Cardiac fibroblast (primary cell): ENCODE results near the gene PRKCH.

Source experiments
- DNase-seq, 2 donors: peaks; one replicate each; pipeline versions ENCODE4 v3.0.0 to v3.0.0-alpha.2; 2010; ENCODE audit warnings: low read depth in 2 of 2
- H3K4me3 ChIP-seq, 2 donors: replicated peaks in 1 of 2; 1 replicate in 1 of 2; 2 replicates in 1 of 2; pipeline ENCODE4 v1.5.1; 2011; ENCODE audit warnings: low read depth in 2 of 2, low read length in 2 of 2, mild to moderate bottlenecking in 2 of 2, moderate library complexity in 1 of 2
- TF ChIP-seq, protein P1 (sequence below): IDR thresholded peaks from one replicate; pipeline ENCODE4 v1.5.1; 2011; ENCODE audit warnings: low read depth, mild to moderate bottlenecking, low read length, inconsistent platforms

Gene PRKCH

DNA sequence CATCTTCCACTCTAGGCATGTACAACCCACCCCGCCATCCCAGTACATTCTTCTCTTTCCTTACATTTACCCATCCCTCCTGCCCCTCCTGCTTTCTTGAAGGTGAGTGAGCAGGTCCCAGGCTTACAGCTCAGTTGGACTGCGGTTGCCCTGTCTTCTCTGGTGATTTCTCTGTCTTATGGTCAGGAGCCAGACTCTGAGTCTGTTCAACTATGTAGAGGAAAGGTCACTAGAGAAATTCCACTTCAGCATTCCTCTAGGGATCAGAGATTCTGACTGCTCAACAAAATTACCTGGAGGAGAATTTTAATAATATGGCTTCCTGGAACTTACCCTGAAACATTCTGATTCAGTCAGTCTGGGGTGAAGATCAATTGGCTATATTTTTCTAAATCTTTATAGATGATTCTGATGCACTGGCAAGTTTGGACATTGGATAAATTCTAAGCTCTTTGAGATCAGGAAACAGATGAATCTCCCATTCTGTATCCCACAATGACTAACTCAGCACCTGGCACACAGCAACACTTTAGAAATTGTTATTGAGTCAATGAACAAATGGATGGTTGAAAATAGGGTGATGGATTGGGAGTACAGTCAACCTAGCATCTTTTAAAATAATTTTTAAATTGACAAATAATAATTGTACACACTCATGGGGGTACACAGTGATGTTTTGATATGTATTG, 245.3 kb downstream of the PRKCH start:
- TF ChIP-seq, protein P1, sequence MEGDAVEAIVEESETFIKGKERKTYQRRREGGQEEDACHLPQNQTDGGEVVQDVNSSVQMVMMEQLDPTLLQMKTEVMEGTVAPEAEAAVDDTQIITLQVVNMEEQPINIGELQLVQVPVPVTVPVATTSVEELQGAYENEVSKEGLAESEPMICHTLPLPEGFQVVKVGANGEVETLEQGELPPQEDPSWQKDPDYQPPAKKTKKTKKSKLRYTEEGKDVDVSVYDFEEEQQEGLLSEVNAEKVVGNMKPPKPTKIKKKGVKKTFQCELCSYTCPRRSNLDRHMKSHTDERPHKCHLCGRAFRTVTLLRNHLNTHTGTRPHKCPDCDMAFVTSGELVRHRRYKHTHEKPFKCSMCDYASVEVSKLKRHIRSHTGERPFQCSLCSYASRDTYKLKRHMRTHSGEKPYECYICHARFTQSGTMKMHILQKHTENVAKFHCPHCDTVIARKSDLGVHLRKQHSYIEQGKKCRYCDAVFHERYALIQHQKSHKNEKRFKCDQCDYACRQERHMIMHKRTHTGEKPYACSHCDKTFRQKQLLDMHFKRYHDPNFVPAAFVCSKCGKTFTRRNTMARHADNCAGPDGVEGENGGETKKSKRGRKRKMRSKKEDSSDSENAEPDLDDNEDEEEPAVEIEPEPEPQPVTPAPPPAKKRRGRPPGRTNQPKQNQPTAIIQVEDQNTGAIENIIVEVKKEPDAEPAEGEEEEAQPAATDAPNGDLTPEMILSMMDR: no peak
- H3K4me3 ChIP-seq: no peak overlapping the region
- peak; percentile 81 to 84 for DNase-seq

DNA sequence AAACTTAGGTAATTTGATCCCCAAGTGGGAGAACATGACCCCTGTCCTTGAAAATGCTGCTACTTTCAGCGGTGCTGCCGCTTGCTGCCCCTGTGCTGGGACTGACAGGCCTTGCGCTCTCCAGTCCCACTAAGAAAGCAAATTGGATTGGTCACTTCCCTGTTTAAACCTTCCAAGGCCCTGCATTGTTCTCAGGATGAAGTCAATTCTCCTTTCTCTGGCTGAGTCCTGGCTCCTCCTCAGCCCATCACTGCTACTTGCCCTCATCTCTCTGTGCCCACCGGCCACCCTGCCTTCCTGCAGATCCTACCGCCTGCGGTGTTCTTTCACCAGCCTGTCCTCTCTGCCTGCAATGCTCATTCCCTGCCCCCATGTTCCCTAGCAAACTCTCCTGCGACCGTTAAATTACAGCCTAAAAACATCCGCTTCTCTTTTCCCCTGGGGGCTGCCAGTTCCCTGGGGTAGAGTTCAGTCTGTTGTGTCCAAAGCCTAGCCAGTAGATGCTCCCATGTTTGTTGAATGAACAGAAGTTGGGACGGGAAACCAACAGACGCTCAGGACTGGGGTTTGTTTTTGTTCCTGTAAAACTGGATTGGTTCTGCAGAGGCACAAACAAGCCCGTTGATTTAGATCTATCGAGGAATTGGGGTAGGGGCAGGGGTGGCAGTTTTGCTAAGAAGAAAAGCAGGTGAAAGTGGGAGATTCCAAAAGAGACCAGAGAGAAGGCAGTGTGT, 246.6 kb downstream of the PRKCH start:
- TF ChIP-seq, protein P1: no peak
- H3K4me3 ChIP-seq: no peak overlapping the region
- peak in 1 of 2 donors; percentile 67 for DNase-seq

DNA sequence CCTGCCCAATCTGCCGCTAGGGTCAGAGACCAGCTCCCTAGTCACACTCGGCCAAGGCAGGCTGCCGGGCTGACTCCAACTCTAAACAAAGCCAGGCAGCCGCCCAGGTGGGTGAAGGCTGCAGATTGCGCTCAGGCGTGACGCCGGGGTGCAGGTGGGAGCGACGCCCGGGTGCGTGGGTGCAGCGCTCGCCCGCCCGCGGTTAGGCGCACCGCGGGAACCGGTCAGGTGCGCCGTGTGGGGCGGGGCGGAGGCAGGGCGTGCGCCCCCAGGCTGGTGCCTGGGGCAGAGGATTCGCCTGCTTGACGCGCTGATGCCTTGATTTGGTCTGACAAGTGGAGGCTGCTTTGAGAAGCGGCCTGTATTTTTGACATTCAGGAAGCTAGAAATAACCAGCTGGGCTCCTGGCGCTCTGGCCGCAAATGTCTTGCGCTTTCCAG, 247.2 kb downstream of the PRKCH start:
- no peak overlapping the region for H3K4me3 ChIP-seq
- no peak for DNase-seq
- TF ChIP-seq, protein P1: no peak

DNA sequence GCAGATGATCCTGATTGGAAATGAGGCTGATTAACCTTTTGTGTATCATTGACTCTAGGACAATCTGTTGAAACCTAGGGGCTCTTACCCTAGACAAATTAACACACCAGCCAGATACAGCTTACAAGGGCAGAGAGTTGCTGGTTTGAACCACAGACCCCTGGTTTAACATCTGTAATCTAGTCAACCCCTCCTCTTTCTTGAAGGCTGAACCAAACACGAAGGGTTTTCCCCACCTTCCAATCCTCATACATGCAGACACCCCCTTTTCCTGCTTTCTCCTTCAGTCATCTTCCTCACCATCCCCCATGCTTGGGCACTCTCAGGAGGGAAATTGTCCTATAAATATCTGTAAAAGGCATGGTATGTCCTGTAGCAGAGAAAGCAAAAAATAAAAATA, 247.9 kb downstream of the PRKCH start:
- no peak overlapping the region for H3K4me3 ChIP-seq
- DNase-seq: no peak

DNA sequence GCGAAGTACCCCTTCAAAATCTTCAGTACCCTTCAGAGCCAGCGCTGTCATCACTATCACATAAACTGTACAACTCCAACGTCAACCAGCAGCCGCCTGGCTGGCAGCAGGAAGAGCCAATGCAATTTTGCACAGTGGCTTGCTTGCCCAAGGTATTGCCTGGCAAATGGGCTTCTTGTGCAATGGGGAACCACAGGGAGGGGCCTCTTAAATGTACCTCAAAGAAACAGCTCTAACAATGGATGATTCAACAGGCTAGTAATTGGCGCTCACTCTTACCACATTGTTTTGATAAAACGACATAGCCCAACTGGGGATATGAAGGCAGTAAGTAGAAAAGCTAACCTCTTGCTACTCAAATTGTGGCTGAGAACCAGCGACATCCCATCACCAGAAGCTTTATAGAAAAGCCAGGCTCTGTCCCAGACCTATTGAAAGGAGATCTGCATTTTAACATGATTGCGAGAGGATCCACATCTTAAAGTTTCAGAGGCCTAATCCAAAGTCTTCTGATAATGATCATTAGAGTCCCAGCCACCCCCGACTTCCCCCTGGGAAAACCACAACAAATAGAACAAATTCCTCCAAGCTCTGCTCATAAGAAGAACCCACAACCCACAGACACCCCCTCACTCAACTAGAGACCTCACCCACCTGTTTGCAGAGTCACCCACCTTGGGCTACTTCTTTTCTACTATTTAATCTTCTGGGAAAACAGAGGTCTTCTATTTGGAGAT, 248.6 kb downstream of the PRKCH start:
- DNase-seq: peak; percentile 91 to 98
- peak overlapping the region in 1 of 2 donors; percentile 47 for H3K4me3 ChIP-seq
- TF ChIP-seq, protein P1: no peak

More for the DNA sequence above, 247.9 kb downstream of the PRKCH start:
- TF ChIP-seq, protein P1: no peak

DNA sequence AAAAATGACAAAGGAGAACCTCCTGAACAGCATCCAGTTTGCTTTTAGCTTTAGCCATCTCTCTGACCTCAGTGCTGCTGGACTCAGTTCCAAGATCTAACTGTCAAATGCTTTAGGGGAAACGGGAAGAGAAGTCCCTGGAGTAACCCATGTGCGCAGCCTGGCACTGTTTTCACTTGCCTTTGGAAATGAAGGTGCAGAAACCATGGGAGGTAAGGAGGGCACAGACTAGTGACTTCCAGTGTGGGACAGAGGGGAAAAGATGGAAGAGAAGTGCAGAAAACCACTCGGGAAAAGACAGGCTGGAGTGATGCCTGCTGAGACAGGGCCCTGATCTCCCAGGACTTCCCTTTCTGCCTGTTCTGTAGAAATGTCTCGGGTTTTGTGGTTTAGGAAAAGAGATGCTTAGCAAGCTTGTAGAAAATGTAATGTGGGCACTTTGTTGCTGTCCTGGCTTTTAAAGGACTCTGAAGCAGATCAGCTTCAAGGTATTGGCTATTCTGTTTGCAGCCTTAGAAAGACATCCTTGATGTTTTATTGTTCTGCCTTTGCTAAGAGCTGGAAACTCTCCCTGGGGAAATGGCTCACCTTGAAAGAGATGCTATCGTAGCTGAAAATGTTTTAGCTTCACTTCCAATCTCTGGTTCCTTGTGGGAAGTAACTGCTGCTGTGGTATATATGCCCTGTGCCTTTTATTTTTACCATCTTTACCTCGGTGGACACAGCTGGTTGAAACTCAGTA, 249.3 kb downstream of the PRKCH start:
- peak; percentile 55 to 58 for DNase-seq
- H3K4me3 ChIP-seq: peak overlapping the region in 1 of 2 donors; percentile 47
- TF ChIP-seq, protein P1: no peak
